CD4-positive, alpha-beta T cell treated with Interleukin-10 for 1 hour (primary cell): ENCODE data around the gene BGN.
A peak's percentile ranks its signal among the peaks of the same experiment; 100 is the strongest.

Experiments
- DNase-seq: peaks from one replicate; pipeline ENCODE4 v3.0.0-alpha.2; 2020

Gene BGN

GRCh38 chrX:153486171-153486570 lies 8.6 kb upstream of the BGN start:
- DNase-seq, result no peak

DNA sequence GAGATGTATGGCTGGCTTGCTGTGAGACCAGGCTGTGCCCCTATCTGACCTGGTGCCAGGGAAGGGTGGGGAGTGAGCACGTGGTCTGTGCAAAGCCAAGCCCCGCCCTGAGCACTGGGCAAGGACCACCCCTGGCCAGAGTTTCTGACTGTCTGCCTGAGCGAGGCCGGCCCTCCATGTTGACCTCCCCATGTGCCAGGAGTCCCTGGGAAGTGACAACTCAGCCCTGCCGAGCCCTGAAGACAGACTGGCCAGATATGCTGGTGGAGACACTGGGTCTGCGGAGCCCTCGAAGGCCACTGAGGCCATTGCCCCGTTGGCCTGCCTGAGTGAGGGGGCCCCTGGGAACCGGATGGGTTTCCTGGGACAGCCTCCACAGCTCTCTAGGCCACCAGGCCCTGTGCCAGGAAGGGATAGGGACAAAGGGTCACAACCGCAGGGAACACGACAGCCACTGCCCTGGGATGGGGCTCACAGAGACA lies 7.1 kb upstream of the BGN start:
- DNase-seq, result no peak

DNA sequence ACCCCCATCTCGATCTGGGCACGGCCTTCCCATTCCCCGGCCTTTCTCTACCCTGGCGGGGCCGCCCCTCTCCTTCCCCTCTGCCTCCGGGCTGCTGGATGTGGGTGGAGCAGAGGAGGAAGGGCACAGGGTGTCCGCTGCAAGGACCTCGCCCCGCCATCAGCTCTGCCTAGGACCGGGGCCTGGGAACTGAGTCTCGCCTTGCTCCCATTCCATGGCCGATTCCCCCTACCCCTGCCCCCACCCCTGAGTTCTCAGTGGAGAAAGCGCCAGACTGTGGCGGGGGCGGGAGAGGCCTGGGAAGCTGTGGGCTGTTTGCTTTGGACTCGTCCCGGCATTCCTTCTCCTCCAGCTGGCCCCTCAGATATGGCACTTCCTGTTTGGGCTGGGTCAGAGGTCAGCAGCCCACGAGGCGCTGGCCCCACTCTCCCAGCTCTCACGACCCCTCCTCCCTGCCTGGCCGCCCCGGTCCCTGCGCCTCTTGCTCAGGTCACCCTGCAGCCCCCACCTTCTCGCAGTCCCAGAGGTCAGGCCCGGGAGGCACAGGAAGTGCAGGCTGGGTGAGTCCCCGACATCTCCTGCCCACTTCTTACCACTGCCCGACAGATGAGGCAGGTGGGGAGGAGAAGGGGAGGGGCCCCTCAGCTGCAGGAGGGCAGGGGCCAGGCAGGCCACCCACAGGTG lies 6.4 kb upstream of the BGN start:
- no peak for DNase-seq

- no peak for DNase-seq
Observed at GRCh38 chrX:153490217-153490930, 4.4 kb upstream of the BGN start.

- no peak for DNase-seq
Observed at GRCh38 chrX:153491351-153491914, 3.3 kb upstream of the BGN start.

DNA sequence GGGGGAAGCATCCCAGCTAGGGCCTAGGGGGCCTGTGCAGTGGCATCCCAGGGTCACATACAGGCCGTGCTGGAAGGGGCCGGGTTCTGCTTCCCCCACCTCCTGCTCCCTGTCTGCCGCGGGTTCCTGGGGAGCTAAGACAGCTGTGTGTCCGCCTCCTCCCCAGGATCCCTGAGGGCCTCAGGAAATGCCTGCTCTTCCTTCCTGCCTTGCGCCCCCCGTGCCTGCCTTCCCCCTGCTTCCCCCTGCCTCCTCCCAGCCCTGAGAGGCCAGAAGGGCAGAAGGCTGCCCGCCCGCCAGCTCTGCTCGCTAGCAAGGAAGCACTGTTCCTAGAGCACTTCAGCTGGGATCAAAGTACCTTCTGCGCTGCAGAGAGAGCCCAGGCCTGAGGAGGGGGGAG lies 2.9 kb upstream of the BGN start:
- no peak for DNase-seq

DNA sequence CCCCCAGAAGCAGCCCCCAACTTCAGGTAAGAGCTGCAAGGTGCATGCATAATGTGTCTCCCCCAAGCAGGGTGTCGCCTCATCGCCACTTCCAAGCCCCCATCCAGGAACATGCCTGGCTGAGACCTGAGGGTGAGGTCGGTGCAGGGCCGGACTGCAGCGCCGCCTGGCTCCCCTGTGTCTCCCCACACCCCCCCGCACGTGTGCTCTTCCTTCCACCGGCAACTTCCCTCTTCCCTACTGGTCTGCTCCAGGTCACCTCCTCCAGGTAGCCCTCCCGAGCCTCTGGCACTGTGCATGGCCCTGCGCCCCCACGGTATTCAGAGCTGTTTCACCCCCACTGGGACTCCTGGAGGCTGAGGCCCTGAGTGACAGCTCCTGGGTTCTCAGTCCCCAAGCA lies 2.2 kb upstream of the BGN start:
- no peak for DNase-seq

GRCh38 chrX:153493085-153493484 lies 1.7 kb upstream of the BGN start:
- no peak for DNase-seq

GRCh38 chrX:153494061-153494460 lies 719 bp upstream of the BGN start:
- DNase-seq, result no peak

DNA sequence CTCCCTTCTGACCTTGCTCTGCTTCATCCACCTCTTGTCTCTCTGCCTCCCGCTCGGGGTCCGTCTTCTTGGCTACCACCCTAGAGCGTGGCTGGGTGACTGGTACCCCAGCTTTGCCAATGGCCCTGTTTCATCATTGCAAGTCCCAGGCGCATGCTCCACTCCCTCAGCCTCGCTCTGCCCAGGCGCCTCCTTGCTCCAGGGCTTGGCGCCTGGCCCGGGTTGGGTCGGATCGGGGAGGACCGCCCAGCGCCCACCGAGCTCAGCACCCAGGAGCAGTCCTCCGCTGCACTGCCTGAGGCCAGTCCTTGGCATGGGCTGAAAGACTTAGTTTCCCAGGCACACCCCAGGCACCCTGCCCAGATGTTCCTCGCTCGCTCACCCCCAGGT lies 577 bp downstream of the BGN start:
- no peak for DNase-seq

DNA sequence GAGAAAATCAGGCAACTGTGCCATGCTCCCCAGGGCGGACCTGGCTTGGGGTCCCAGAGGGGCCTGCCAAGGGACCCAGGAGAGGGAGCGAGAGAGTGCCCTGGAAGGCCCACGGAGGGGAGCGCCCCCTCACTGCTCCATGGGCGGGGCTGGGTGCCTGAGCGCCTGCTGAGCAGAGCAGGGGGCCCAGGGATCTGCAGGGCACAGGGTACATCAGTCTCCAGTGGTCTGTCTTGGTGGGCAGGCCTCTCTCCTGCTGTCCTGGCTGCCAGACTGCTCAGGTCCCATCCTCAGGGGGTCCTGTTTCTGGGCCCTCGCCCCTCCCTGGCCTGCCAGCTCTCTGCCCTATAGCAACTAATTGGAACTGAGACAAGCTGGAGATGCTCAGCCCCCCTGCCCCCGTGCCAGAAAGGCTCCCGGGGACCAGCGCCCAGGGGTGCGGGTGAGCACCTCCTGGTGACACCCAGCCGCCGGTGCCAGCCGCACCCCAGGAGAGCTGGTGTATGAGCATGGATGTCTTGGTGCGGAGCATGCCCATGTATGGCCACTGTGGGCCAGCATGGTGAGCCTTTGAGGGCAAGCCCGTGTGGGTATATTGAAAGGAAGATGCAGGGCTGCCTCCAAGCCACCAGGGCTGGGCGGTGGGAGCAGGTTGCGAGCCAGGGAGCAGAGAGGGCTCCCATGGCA lies 1.3 kb downstream of the BGN start:
- DNase-seq, result no peak

DNA sequence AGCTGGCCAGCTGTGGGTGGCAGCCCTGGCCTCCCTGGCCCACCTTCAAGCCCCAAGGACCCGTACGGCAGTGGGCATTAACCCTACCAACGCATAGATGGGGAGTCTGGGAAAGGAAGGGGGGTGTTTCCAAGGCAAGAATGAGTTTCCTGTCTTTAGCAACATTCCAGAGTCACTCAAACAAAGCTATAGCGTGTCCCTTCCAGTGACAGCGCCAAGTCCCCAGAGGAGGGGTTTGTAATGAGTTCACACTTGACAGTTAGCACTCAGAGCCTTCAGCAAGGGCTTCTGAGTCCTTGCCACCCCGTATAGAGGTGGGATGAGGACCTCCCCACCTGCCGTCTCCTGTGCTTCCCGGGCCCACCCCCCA lies 1.8 kb downstream of the BGN start:
- DNase-seq, result no peak

DNA sequence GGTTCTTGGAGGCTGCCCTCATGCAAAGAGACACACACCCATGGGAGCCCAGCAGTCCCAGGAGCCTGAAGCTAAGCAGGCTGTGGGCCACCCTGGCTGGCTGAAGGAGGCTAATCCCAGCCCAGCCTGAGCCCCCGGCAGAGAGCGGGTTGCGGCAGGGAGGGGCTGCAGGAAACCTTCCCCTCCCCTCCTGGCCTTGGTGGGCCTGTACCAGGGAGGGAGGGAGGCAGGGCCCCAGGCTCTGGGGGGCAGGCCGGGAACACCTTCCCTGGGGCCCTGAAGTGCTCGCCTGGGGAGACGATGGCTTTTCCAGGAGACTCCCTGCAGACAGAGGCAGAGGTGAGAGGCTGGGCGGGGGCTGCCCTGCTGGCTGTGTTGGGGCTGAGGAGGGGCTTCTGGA lies 3.7 kb downstream of the BGN start:
- DNase-seq, result no peak

GRCh38 chrX:153499341-153499740 lies 4.6 kb downstream of the BGN start:
- DNase-seq, result no peak

- no peak for DNase-seq
Observed at GRCh38 chrX:153499876-153500275, 5.1 kb downstream of the BGN start.

- no peak for DNase-seq
Observed at GRCh38 chrX:153500676-153501280, 6.0 kb downstream of the BGN start.

DNA sequence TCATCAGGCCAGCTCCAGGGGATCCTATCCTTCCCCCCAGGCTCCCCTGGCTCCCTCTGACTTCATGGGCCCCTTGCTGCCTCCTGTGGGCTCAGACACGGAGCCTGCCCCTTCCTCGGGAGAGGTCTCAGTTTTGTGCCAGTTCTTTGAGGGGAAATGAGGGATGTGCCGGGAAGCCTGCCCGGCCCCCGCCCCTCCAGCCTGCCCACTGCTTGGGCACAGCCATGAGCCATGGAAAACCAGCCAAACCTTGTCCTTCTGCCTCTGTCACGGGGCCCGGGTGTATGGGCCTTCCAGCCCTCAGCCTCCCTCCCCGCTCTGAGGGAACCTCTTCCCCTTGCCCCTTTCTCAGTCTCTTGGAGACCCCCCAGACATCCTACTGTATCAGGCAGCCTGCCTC lies 6.8 kb downstream of the BGN start:
- DNase-seq, result no peak

DNA sequence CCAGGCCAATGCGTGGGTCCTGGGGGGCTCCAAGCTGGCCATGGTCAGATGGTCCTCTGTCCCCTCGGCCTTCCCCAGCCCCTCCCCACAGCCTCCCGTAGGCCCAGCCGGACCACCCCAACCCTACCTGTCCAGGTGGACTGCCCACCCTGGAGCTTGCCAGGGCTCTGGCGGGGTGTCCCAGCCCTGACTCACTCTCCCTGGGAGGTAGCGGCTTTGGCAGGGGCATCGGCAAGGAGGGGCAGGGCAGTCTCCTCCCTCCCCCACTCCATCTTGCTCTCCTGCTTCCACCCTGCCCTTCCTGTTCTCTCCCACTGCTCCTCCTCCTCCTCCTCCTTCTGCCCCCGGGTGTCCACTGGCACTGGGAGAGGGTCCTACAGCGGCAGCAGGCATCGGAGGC lies 7.4 kb downstream of the BGN start:
- no peak for DNase-seq

GRCh38 chrX:153502796-153503195 lies 8.0 kb downstream of the BGN start:
- no peak for DNase-seq

DNA sequence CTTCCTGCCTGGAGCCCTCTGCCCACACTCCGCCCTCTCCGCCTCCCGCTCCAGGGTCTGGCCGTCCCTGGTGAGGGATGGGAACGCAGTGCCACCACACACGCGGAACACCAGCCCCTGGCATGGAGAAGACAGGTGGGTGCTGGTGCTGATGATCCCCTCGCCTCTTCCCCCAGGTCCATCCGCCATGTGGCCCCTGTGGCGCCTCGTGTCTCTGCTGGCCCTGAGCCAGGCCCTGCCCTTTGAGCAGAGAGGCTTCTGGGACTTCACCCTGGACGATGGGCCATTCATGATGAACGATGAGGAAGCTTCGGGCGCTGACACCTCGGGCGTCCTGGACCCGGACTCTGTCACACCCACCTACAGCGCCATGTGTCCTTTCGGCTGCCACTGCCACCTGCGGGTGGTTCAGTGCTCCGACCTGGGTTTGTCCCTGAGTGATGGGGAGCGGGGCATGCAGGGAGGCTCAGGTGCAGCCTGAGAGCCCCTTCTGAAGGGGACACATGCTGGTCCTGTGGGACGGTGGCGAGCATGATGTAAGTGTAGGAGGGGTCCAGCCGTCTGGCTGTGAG lies 9.8 kb downstream of the BGN start:
- DNase-seq, result no peak

DNA sequence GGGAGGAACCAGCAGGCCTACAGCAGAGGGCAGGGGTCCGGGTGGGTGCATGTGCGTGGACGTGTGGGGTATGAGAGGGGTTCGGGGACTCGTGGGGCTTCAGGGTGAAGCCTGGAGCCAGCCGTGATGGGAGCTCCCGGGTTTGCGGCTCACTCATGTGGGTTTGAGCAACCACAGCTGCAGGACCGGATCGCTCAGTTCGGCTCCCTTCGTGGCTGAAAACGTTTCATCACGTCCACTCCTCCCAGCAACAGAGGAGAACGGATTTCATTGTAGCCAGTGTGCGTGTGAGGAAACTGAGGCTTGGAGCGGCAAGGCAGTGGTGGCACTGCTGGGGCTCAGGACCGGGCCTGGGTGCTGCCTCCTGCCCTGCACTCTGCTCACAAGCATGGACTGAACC lies 10.6 kb downstream of the BGN start:
- no peak for DNase-seq

- peak; percentile 82 for DNase-seq
Observed at GRCh38 chrX:153507484-153508178, 12.9 kb downstream of the BGN start.
